IMR-90 (cell line): ENCODE results near the gene CCDC85B. TPM values are rescaled to one million over a fixed set of nuclear protein-coding genes. Genes with fewer than 3 reads are reported as not detected.

Experiments
- CTCF ChIP-seq: conservative IDR thresholded peaks from 2 replicates; pipeline ENCODE4 v1.5.1; 2012; ENCODE audit warnings: mild to moderate bottlenecking, low read depth, low read length, improper control_type of control experiment
- FOS ChIP-seq: fragments of 150-350 bp; IDR thresholded peaks from 2 replicates; pipeline ENCODE4 v1.6.1; 2016; ENCODE audit warnings: low read depth, low read length
- polyA plus RNA-seq, 3 experiments: library from polyadenylated mRNA; depleted of rRNA; stranded (reverse); fragments of >200 nt; gene quantifications; 2 replicates each; pipeline ENCODE4 v1.2.3, GENCODE V29; 2012; ENCODE audit warnings: low replicate concordance in 1 of 3
- total RNA-seq: library from RNA; depleted of rRNA; stranded (reverse); fragments of >200 nt; gene quantifications from 2 replicates; pipeline ENCODE4 v1.2.3, GENCODE V29; 2012

The CCDC85B gene
- total and polyA plus RNA-seq, 2 of the 4 experiments (the other 2 are of a cell fraction), result 17.6 to 35.4 TPM

- TF ChIP-seq FOS (no peak), CTCF (no peak)
These were observed 33.0 kb upstream of the CCDC85B start (continued) for GRCh38 chr11:65857500-65857852.
